ENCODE data around the gene C17orf67.

- TF ChIP-seq, protein P1, sequence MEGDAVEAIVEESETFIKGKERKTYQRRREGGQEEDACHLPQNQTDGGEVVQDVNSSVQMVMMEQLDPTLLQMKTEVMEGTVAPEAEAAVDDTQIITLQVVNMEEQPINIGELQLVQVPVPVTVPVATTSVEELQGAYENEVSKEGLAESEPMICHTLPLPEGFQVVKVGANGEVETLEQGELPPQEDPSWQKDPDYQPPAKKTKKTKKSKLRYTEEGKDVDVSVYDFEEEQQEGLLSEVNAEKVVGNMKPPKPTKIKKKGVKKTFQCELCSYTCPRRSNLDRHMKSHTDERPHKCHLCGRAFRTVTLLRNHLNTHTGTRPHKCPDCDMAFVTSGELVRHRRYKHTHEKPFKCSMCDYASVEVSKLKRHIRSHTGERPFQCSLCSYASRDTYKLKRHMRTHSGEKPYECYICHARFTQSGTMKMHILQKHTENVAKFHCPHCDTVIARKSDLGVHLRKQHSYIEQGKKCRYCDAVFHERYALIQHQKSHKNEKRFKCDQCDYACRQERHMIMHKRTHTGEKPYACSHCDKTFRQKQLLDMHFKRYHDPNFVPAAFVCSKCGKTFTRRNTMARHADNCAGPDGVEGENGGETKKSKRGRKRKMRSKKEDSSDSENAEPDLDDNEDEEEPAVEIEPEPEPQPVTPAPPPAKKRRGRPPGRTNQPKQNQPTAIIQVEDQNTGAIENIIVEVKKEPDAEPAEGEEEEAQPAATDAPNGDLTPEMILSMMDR (IDR thresholded peaks at IDR 0.05): no peak
- TF ChIP-seq POLR2A (IDR thresholded peaks at IDR 0.05): no peak
These were observed 79.1 kb downstream of the C17orf67 start for GRCh38 chr17:56754523-56755208.
